Activated CD8-positive, alpha-beta memory T cell treated with anti-CD3 and anti-CD28 coated beads for 48 hours (primary cell): ENCODE results near the gene PTPRA.

ENCODE experiments used
- DNase-seq, 3 experiments: peaks; one replicate each; pipeline ENCODE4 v3.0.0-alpha.2; 2020; ENCODE audit warnings: low read depth in 2 of 3, low spot score in 2 of 3

Gene PTPRA

GRCh38 chr20:2919518-2920245 lies 46.4 kb downstream of the PTPRA start:
- no peak for DNase-seq

DNA sequence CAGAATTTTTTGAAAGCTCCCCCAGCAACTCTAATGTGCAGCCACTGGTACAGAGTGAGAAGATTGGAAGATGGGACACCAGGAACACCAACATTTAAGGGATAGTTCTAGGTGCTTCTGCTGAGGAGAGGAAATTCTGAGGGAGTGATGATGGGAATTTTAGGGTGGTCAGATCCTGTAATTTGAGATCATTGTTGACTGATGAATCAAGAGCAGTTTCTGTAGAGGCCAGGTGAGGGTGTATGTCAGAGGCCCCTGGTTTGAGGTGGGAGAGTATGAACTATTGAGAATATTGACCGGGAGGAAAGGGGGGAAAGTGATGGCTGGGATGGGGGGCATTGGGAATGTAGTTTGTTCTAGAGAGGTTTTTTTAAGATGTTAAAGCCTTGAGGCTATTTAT lies 47.2 kb downstream of the PTPRA start:
- no peak for DNase-seq

DNA sequence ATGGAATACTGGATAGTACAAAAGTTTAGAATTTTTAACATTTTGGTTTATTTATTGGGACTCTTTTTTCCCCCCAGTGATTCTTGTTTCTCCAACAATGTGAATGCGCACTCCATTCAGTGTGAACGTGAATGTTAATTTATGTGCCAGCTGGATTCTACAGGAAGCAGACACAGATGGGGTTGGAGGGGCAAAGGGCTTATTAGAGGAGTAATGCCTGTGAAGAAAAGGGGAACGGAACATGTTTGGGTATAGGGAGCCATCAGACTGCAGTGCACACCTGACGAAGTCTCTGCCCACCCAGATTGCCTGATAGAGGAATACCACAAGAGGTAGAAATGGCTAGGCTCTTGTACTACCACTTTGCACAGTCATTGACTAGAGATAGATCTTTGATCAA lies 48.2 kb downstream of the PTPRA start:
- DNase-seq: no peak

DNA sequence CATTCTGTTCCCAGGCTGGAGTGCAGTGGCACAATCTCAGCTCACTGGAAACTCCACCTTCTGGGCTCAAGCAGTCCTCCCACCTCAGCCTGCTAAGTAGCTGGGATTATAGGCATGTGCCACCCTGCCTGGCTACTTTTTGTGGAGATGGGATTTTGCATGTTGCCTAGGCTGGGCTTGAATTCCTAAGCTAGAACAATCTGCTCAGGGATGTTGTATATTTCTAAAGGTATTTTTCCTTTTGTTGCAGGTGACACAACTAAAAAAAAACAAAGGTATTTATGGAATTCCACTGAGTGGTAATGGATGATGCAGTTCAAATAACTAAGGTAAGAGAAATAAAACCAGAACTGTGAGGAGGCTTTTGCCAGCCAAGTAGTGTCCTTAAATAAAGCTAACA lies 49.7 kb downstream of the PTPRA start:
- no peak for DNase-seq

DNA sequence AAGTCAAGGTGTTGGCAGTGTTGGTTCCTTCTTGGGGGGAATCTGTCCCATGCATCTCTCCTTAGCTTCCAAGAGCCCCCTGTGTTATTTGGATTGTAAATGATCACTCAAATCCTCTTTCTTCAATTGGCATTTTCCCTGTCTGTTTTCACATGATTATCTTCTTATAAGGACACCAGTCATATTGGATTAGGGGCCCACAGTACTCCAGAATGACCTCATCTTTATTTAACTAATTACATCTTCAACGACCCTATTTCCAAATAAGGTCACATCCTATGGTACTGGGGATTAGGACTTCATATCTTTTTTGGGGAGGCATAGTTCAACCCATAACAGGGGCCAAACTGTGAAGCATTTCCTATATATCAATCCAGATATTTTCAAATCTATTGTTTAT lies 57.3 kb downstream of the PTPRA start:
- no peak for DNase-seq

GRCh38 chr20:2932498-2932897 lies 59.2 kb downstream of the PTPRA start:
- DNase-seq: no peak

DNA sequence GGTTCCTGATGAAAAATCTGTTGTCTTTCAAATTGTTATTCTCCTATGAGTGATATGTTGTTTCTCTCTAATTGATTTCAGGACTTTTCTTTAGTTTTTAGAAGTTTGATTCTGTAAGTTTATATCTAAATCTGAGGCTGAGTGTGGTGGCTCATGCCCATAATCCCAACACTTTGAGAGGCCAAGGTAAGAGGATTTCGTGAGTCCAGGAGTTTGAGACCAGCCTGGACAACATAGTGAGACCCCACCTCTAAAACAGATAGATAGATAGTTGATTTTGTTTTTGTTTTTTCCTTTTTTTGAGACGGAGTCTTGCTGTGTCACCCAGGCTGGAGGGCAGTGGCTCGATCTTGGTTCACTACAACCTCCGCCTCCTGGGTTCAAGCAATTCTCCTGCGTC lies 64.6 kb downstream of the PTPRA start:
- no peak for DNase-seq

GRCh38 chr20:2942439-2942838 lies 69.2 kb downstream of the PTPRA start:
- no peak for DNase-seq

DNA sequence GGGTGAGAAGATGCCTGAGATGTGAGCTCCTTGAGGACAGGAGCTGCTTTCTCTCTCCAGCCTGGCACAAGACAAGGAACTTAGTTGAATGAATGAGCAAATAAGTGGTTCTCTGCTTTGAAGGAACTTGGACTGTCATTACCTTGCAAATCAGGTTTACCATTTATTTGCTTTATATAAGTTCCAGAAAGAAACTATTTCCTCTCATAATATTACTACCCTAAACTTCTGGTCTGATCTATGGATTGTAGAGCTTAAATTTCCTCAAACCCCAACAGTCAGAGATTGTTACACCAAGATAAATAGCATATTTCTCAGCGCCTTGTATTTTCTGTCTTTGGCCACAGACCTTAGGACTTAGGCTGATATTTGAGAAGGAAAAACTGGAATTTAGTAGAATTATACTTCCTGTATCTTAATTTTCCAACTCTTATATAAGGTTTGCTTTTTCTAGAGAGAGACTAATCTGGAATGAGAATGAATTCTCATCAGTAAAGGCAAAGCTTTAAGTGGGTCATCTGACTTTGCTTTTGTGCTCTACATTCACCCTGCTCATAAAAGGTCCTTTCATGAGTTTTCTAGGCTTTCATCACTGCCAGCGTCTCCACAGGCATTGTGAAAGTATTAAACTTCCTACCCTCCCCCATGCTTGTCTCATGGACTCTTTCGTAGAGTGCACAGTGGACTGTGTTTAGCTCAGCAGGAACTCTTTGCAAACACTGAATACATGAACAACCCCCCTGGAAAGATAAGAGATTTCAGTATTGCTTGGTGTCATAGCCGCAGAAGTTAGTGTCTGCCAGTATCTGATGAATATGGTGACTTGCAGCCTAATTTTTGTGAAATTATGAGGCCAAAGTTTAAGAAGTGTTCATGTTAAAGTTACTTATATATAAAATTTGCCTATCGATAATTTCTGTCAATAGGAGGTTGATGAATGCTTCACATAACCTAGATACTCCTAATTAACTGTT lies 74.0 kb downstream of the PTPRA start:
- no peak for DNase-seq

GRCh38 chr20:2948968-2949367 lies 75.7 kb downstream of the PTPRA start:
- no peak for DNase-seq

- DNase-seq: no peak
Observed at GRCh38 chr20:2952766-2953165, 79.5 kb downstream of the PTPRA start.

GRCh38 chr20:2955257-2955970 lies 82.1 kb downstream of the PTPRA start:
- no peak for DNase-seq

DNA sequence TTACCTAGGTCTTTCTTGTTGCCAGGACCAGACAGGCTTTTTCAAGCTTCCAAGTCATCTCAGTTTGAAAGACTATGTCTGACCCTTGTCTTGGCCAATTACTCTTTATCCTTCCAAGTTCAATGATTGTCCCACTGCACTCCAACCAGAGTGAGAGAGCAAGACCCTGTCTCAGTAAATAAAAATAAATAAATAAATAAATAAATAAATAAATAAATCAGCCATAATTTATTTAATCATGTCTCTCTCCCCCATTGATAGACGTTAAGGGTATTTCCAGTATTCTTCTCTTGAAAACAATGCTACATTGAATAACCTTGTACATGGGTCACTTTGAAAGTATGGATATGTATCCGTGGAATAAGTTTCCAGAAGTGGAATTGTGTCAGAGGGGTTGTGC lies 83.2 kb downstream of the PTPRA start:
- DNase-seq: no peak

GRCh38 chr20:2967841-2968240 lies 94.6 kb downstream of the PTPRA start:
- no peak for DNase-seq

GRCh38 chr20:2972126-2972525 lies 98.8 kb downstream of the PTPRA start:
- no peak for DNase-seq

DNA sequence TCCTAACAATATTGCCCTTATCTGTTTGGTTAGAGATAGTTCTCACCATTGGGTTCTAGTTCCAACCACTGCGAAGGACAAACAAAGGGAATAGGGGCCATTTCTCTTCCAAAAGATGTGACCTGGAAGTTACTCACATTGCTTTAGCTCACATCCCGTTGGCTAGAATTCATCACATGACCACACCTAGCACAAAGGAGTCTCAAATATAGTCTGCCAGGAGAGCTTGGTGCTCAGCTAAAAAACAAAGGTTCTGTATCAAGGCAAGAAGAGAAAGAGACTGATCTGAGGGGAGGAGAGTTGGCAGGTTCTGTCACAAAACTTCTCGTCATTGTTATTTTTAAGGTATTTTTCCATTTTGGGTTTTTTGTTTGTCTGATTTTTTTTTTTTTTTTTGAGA lies 100.3 kb downstream of the PTPRA start:
- no peak for DNase-seq

DNA sequence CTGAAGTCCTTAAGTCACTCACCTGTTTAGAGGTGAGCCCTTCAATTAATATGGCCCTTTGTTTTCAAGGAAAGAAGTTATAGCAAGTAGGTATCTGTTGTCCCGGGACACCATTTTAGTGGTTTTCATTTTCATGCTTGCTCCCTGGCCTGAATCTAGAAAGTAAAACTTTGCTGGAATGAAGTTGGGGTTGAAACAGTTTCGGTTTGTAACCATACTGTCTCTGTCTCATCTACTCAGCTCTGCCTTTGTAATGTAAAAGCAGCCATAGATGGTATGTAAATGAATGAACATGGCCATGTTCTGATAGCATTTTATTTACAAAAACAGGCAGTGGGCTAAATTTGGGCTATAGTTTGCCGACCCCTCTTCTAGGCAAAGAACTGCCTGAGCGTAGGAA lies 105.2 kb downstream of the PTPRA start:
- DNase-seq: no peak

GRCh38 chr20:2981646-2982045 lies 108.4 kb downstream of the PTPRA start:
- DNase-seq: no peak

DNA sequence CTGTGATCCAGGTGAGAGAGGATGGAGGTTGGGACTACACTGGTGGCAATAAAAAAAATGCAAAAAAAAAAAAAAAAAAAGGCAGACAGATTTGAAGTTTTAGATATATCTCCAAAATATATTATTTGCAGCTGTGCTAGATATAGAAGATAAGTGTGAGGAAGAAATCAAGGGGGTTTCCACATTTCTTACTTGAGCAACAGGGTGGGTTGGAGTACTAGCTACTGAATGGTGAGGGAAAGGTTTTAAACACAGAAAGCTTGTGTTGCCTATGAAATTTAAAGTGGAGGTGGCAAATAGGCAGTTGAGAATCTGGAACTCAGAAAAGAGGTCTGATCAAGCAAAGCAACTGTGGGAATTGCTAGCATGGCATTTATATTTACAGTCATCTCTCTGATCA lies 110.2 kb downstream of the PTPRA start:
- no peak for DNase-seq

GRCh38 chr20:2984028-2984501 lies 110.8 kb downstream of the PTPRA start:
- no peak for DNase-seq

GRCh38 chr20:2984956-2985661 lies 111.8 kb downstream of the PTPRA start:
- no peak for DNase-seq
